GM18907 (cell line): ENCODE measurements around the gene TUFM.
"Not testable (repeated sequence)": the region's sequence is repeated elsewhere in the genome, so short reads cannot be mapped to it uniquely, and the experiment has no call there.

Experiments
- ATAC-seq: cut with Tn5 transposase; IDR thresholded peaks from one replicate; pipeline ENCODE4 v1.9.1; 2021; ENCODE audit warnings: mild to moderate bottlenecking, moderate library complexity; ENCODE audit not compliant: unreplicated experiment

Gene TUFM

GRCh38 chr16:28839004-28839639, 7.0 kb downstream of the TUFM start:
- no peak for ATAC-seq

- ATAC-seq, result no peak
Measured at GRCh38 chr16:28838558-28838918, 7.6 kb downstream of the TUFM start.

GRCh38 chr16:28837672-28838557, 8.2 kb downstream of the TUFM start:
- no peak for ATAC-seq

- ATAC-seq, result no peak
Measured at GRCh38 chr16:28836761-28837064, 9.4 kb downstream of the TUFM start.

GRCh38 chr16:28835864-28836760, 10.0 kb downstream of the TUFM start:
- ATAC-seq, result no peak

- no peak for ATAC-seq
Measured at GRCh38 chr16:28834873-28835863, 11.0 kb downstream of the TUFM start.

- ATAC-seq, result no peak
Measured at GRCh38 chr16:28834349-28834748, 11.8 kb downstream of the TUFM start.

GRCh38 chr16:28830531-28830930, 15.6 kb downstream of the TUFM start:
- ATAC-seq, result no peak

GRCh38 chr16:28829747-28830146, 16.4 kb downstream of the TUFM start:
- ATAC-seq, result no peak

- no peak for ATAC-seq
Measured at GRCh38 chr16:28826141-28826540, 20.0 kb downstream of the TUFM start.

- no peak for ATAC-seq
Measured at GRCh38 chr16:28824717-28824973, 21.5 kb downstream of the TUFM start.

- peak; percentile 58 for ATAC-seq
Measured at GRCh38 chr16:28823873-28824716, 22.1 kb downstream of the TUFM start.

GRCh38 chr16:28823291-28823872, 22.8 kb downstream of the TUFM start:
- peak; percentile 30 for ATAC-seq

GRCh38 chr16:28822520-28823290, 23.4 kb downstream of the TUFM start, which contains the start of gene ATXN2L:
ATXN2L (plus strand) TSS chr16:28822999; CDS start chr16:28823260, 261 bp downstream.
- ATAC-seq, result peak; percentile 52

GRCh38 chr16:28821874-28822519, 24.2 kb downstream of the TUFM start:
- ATAC-seq, result no peak

- ATAC-seq, result not testable (repeated sequence)
Measured at GRCh38 chr16:28820546-28820945, 25.6 kb downstream of the TUFM start.

GRCh38 chr16:28820016-28820415, 26.1 kb downstream of the TUFM start:
- ATAC-seq, result no peak
